ENCODE data around the gene P2RX4. TPM values are rescaled to one million over a fixed set of nuclear protein-coding genes. Genes with fewer than 3 reads are reported as not detected.
A peak's percentile ranks its signal among the peaks of the same experiment; 100 is the strongest.

Gene P2RX4
- total RNA-seq, 2 experiments from 2014 or later: 14.2 to 18.0 TPM

DNA sequence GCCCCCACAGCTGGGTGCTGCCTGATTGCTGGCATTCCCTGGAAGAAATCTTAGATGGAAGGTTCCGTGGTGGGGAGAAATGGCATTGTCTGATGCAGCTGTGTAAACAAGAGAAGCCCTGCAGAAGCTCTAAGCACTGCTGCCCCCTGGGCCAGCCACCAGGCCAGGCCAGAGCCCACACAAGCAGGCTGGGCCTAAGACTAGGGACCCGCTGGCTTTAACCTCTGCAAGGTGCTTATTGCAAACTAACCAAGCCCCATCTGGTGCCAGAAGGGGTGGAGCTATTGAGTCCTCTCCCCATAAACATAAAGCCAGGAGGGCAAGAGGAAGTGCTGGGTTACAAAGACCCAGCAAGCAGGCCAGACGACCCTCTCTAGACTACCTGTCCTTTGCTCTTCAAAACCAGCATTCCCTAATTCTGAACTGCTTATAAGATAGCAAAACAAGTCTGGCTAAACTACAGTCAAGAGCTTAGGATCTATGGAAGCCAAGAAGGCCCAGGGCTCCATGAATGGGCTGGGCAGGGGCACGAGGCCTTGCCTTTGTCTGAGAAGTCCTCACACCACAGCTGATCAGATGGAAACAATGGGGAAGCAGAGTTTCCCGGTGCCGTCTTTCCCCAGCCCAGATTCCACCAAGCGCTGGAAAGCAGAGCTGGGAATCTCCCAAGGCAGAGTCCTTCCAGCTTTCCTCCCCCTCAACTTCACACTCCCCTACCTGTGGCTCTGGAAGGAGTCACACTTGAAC is 28.8 kb downstream of the P2RX4 start:
- DNase-seq: no peak
- no peak overlapping the region for H3K4me3 Mint-ChIP-seq
- peaks cover 24% of the 10 kb centered on the region for H3K36me3 Mint-ChIP-seq (ENCODE audit: low read depth)
- intact Hi-C loops (cut with micrococcal nuclease): no loop called here
- CTCF ChIA-PET: interaction anchor here (0.6 to 2.2 kb wide), 7 partner anchors 8 to 295 kb away, joined by 3 to 8 read pairs (median 5); no protein-coding TSS in a partner anchor
- H3K27me3 Mint-ChIP-seq (ENCODE audit: low read depth): no peaks in the 10 kb centered on the region
- no peaks in the 10 kb centered on the region for H3K9me3 Mint-ChIP-seq
- peak overlapping the region; percentile 41 for H3K27ac Mint-ChIP-seq
- peaks cover 34% of the 10 kb centered on the region for H3K4me1 Mint-ChIP-seq (ENCODE audit: low read depth)

DNA sequence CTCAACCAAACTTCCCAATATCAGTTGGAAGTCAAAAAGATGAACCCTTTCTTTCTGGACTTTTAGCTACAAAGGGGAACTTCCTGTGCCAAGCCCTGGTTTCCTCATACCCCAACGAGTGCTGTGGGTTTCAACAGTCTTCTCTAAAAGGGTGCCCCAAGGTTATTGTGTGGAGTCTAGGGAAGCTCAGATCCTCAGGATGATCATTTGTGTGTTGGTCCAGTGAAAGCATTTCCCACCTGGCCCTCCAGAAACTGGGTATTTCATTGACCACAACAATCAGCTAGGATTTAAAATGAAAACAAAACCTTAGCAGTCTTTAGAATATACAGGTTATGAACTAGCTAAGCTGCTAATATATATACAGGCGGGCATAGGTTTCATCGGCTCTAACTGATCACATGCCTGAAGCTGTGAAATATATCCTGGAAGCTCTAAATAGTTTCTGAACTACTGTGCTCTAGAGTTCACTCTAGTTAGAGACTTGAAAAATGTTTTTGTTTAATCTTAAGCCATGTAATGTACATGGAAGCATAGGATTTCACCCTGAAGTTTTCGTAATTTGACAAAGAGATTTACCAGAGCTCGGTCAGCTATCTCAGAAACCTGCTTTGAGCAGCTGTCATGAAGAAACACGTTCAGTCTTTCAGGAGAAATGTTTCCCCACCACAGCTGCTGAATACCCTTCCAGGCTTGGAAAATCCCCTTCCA is 29.6 kb downstream of the P2RX4 start:
- CTCF ChIA-PET: interaction anchor here (0.6 to 2.2 kb wide), 11 partner anchors 9 to 235 kb away, joined by 3 to 8 read pairs (median 4); no protein-coding TSS in a partner anchor
- Mint-ChIP-seq H3K27ac (peak overlapping the region; percentile 41), H3K9me3 (no peaks in the 10 kb centered on the region), H3K36me3 (ENCODE audit: low read depth) (peaks cover 22% of the 10 kb centered on the region), H3K27me3 (ENCODE audit: low read depth) (no peaks in the 10 kb centered on the region), H3K4me1 (ENCODE audit: low read depth) (peaks cover 34% of the 10 kb centered on the region), H3K4me3 (no peak overlapping the region)
- DNase-seq: no peak
- intact Hi-C loops (cut with micrococcal nuclease): loop anchor here (1.0 kb wide), 1 partner anchor 57 kb away; the partner anchor contains the start of gene CAMKK2

DNA sequence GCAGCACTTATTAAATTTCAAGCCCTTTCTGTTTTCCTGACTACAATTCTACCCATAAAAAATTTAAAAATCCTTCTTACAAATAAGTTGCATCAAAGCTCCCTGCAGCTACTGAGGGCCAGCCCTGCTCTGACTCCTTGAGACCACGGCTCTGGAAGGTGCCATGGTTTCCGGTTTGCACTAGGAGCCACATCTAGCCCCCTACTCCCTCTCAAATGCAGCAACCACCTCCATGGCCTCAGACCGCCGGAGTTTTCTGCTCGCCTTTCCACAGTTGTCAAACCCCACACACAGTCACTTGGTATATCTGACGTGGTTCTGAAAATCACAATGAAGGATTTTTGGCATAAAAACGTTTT is 30.1 kb downstream of the P2RX4 start:
- CTCF ChIA-PET: interaction anchor here (0.6 to 2.2 kb wide), 8 partner anchors 9 to 235 kb away, joined by 3 to 8 read pairs (median 4); no protein-coding TSS in a partner anchor
- H3K4me1 Mint-ChIP-seq (ENCODE audit: low read depth): peaks cover 34% of the 10 kb centered on the region
- no peak for DNase-seq
- no peaks in the 10 kb centered on the region for H3K27me3 Mint-ChIP-seq (ENCODE audit: low read depth)
- H3K36me3 Mint-ChIP-seq (ENCODE audit: low read depth): peaks cover 18% of the 10 kb centered on the region
- peak overlapping the region; percentile 32 for H3K4me3 Mint-ChIP-seq
- intact Hi-C loops (cut with micrococcal nuclease): loop anchor here (1.0 kb wide), 1 partner anchor 56 kb away; the partner anchor contains the start of gene CAMKK2
- peak overlapping the region; percentile 66 for H3K27ac Mint-ChIP-seq
- H3K9me3 Mint-ChIP-seq: no peaks in the 10 kb centered on the region

DNA sequence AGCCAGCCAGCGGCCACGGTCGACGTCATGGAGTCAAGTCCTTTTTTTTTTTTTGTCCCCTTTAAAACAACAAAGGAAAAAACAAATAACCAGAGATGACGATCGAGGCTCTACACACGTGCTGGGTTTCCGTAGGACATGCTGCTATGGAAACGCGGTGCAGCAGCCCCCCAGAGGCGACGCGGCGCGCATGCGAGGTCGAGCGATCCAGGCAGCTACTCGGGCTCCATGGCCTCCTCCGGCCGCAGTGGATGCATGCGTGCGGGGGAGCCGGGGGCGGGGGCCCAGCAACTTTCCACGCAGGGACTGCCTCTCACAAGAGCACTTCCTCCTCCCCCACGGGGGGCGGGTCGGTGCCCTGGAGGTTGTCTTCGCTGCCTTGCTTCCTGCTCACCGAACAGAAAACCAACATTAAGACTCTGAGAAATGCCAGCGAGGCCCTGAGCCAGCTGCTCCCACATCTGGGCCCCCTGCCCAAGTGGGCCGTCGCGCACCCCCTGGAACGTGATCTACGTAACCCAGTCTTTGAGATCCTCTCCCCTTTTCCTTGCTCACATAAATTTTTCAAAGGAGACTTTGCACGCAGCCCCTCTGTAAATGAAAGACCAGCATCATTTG is 30.7 kb downstream of the P2RX4 start:
- peaks cover 34% of the 10 kb centered on the region for H3K4me1 Mint-ChIP-seq (ENCODE audit: low read depth)
- peak overlapping the region; percentile 32 for H3K4me3 Mint-ChIP-seq
- no peaks in the 10 kb centered on the region for H3K27me3 Mint-ChIP-seq (ENCODE audit: low read depth)
- peak overlapping the region; percentile 75 for H3K27ac Mint-ChIP-seq
- intact Hi-C loops (cut with micrococcal nuclease): loop anchor here (1.0 kb wide), 1 partner anchor 56 kb away; the partner anchor contains the start of gene CAMKK2
- DNase-seq: peak; percentile 84
- CTCF ChIA-PET: interaction anchor here (0.5 to 2.2 kb wide), 7 partner anchors 10 to 653 kb away, joined by 3 to 8 read pairs (median 3); no protein-coding TSS in a partner anchor
- H3K9me3 Mint-ChIP-seq: no peaks in the 10 kb centered on the region
- peaks cover 20% of the 10 kb centered on the region for H3K36me3 Mint-ChIP-seq (ENCODE audit: low read depth)

DNA sequence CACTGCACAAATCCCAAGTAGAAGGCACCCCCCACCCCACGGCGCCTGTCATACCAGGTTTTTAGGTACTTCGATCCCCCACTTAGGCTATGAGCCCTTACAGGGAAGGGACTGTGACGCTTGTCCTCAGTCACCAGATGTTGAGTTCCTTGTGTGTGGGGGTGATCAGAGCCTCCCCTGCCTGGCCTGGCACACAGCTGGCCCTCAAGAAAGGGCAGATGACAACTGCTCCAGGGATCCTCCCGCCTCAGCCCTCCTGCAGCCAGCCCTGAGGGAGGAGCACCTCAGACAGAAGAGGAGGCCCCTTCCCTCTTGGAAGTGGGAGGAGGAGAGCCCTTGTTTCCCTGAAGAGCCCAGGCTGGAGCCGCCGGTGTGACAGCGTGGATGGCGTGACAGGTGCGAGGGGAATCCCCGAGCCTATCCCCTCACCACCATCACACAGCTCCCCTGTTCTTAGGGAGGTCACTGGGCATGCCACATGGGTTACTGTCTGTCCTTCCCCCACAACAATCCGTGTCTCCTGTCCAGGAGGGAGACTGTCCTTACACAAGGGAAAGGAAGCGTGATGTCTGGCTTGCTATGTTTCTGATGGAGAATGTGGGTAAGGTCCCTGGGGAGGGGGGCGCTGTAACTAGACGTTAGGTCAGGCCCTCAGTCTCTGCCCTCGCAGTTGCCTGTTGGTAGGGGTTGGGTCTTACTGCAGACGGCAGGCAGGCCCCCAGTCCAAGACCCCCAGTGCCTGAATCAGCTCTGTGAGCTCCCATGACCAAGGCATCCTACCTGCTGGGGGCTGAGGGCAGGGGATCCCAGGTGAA is 31.4 kb downstream of the P2RX4 start:
- H3K27me3 Mint-ChIP-seq (ENCODE audit: low read depth): no peaks in the 10 kb centered on the region
- intact Hi-C loops (cut with micrococcal nuclease): no loop called here
- CTCF ChIA-PET: interaction anchor here (0.5 to 1.0 kb wide), 3 partner anchors 11 to 654 kb away, joined by 3 to 4 read pairs (median 3); no protein-coding TSS in a partner anchor
- no peaks in the 10 kb centered on the region for H3K9me3 Mint-ChIP-seq
- H3K27ac Mint-ChIP-seq: peak overlapping the region; percentile 75
- peaks cover 18% of the 10 kb centered on the region for H3K36me3 Mint-ChIP-seq (ENCODE audit: low read depth)
- no peak for DNase-seq
- peak overlapping the region; percentile 32 for H3K4me3 Mint-ChIP-seq
- H3K4me1 Mint-ChIP-seq (ENCODE audit: low read depth): peaks cover 34% of the 10 kb centered on the region

DNA sequence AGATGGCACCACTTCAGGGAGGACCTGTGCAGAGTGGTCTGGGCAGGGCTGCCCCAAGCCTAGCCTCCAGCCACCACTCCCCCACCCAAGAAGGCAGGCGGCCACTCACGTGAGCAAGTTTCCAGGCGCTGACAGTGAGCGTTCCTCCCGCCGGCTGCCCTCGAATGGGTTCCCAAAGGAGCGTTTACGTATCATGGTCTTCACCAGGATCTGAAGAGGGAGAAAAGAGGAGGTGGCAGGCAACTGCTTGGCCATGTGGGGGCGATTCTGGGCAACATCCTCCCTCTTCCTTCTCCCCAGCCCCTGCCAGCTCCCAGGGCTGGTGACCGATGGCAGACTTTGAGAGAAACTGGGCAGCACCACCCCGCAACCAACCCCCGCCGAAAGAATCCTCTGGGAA is 35.1 kb downstream of the P2RX4 start:
- H3K27me3 Mint-ChIP-seq (ENCODE audit: low read depth): no peaks in the 10 kb centered on the region
- peaks cover 23% of the 10 kb centered on the region for H3K36me3 Mint-ChIP-seq (ENCODE audit: low read depth)
- CTCF ChIA-PET: interaction anchor here (1.0 kb wide), 1 partner anchor 15 kb away, joined by 4 read pairs; no protein-coding TSS in a partner anchor
- H3K4me1 Mint-ChIP-seq (ENCODE audit: low read depth): peaks cover 22% of the 10 kb centered on the region
- no peak for DNase-seq
- intact Hi-C loops (cut with micrococcal nuclease): no loop called here
- no peaks in the 10 kb centered on the region for H3K9me3 Mint-ChIP-seq
- no peak overlapping the region for H3K4me3 Mint-ChIP-seq
- H3K27ac Mint-ChIP-seq: no peak overlapping the region

DNA sequence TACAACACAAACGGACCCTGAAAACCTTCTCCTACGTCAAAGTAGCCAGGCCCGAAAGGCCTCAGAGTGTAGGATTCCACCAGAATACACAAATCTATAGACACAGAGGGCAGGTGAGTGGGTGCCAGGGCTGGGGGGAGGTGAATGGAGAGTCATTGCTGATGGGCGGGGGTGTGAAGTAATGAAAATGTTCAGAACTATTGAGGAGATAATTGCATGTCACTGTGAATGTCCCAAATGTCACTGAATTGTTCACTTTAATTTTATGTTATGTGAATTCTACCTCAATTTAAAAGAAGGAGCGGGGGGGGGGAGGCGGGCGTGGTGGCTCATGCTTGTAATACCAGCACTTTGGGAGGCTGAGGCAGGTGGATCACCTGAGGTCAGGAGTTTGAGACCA is 36.0 kb downstream of the P2RX4 start:
- Mint-ChIP-seq H3K27me3 (ENCODE audit: low read depth) (no peaks in the 10 kb centered on the region), H3K4me3 (no peak overlapping the region), H3K36me3 (ENCODE audit: low read depth) (peaks cover 19% of the 10 kb centered on the region), H3K9me3 (no peaks in the 10 kb centered on the region), H3K4me1 (ENCODE audit: low read depth) (peaks cover 12% of the 10 kb centered on the region), H3K27ac (no peak overlapping the region)
- intact Hi-C loops (cut with micrococcal nuclease): no loop called here
- DNase-seq: no peak
- CTCF ChIA-PET: no interaction called here

DNA sequence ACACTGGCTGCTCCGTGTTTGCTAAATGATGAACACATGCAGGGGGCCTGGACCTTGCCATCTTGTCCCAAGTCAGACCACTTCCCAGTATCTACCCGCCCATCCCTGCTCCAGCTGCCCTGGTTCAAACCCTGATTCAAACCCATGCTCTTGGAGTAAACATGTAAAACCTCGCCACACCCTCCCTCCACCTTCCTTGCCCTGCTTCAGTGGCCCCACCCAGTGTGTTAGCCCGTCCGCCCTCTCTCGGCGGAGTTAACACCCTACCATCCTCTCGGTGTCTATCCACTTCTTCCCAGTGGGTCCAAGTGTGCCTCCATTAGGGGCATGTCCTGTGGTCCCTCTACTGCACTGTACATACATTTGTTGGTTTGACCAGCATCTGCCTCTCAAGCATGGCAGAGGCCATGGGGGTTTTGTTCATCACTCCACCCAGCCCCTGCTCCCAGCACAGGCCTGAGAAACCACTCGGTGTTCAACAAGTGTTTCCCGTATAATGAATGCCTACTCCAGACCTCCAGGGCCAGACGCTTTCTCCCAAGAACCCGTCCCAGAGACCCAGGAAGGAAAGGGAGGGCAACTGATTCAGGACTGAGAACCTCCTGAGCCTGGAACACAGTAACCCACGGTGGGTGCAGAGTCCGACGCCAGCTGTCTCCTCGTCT is 37.1 kb downstream of the P2RX4 start:
- CTCF ChIA-PET: no interaction called here
- no peak overlapping the region for H3K27ac Mint-ChIP-seq
- intact Hi-C loops (cut with micrococcal nuclease): no loop called here
- DNase-seq: no peak
- no peaks in the 10 kb centered on the region for H3K27me3 Mint-ChIP-seq (ENCODE audit: low read depth)
- no peaks in the 10 kb centered on the region for H3K9me3 Mint-ChIP-seq
- peaks cover 2% of the 10 kb centered on the region for H3K4me1 Mint-ChIP-seq (ENCODE audit: low read depth)
- H3K4me3 Mint-ChIP-seq: no peak overlapping the region
- peaks cover 23% of the 10 kb centered on the region for H3K36me3 Mint-ChIP-seq (ENCODE audit: low read depth)

DNA sequence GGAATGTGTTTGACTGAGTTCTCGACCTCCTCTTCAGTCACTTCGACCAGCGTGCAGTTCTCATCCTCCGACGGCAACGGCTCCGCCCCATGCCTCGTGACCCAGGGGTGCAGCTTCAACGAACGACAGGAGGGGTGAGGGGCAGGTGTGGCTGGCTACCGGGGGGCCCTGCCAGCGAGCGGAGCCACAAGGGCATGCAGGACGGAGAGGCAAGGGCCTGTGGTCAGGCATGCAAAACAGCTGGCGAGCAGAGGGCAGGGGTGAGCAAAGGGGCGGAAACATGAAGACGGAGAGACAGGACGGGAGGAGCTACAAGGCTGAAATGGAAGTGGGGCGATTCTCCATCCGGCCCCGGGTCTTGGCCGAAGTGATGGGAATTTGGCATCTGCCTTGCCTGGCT is 38.7 kb downstream of the P2RX4 start:
- Mint-ChIP-seq H3K9me3 (no peaks in the 10 kb centered on the region), H3K4me3 (no peak overlapping the region), H3K4me1 (ENCODE audit: low read depth) (peaks cover 5% of the 10 kb centered on the region), H3K36me3 (ENCODE audit: low read depth) (peaks cover 36% of the 10 kb centered on the region), H3K27ac (no peak overlapping the region), H3K27me3 (ENCODE audit: low read depth) (no peaks in the 10 kb centered on the region)
- intact Hi-C loops (cut with micrococcal nuclease): no loop called here
- CTCF ChIA-PET: no interaction called here
- DNase-seq: no peak

DNA sequence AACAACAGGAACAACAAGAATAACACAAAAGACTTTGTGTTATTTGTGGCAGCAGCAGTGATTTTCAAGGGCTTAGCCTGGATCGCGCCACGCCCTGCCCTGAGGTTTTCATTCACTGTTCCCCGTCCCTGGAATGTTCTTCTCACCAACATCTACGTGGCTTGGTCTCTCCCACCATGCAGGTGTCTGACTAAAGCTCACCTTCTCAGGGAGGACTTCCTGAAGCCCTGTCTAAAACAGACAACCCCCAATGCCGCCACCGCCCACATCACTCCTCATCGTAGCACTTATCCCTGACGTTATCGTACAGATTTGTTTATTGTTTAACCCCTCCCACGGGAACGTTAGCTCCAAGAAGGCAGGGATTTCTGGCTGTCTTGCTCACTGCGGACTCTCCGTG is 40.4 kb downstream of the P2RX4 start:
- Mint-ChIP-seq H3K36me3 (ENCODE audit: low read depth) (peaks cover 51% of the 10 kb centered on the region), H3K4me3 (no peak overlapping the region), H3K9me3 (no peaks in the 10 kb centered on the region), H3K4me1 (ENCODE audit: low read depth) (peaks cover 8% of the 10 kb centered on the region), H3K27ac (no peak overlapping the region), H3K27me3 (ENCODE audit: low read depth) (no peaks in the 10 kb centered on the region)
- CTCF ChIA-PET: no interaction called here
- no peak for DNase-seq
- intact Hi-C loops (cut with micrococcal nuclease): no loop called here

DNA sequence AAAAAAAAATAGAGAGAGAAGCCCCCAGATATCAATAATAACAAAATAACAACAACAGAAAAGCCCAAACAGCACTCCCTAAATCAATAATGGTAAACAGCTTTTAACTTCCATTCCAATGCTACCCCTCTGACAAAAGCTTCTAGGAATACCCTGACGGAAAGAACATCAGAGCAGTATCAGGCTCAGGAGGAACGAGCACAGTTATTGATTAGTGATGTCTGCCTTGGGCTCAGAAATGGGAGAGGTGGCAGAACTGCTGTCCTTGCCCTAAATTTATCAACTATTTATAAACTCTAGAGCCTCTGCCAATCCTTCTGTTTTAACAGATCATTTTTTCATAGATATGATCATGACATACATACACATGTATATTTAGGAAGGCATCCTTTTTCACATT is 41.9 kb downstream of the P2RX4 start:
- Mint-ChIP-seq H3K4me3 (no peak overlapping the region), H3K36me3 (ENCODE audit: low read depth) (peaks cover 54% of the 10 kb centered on the region), H3K27me3 (ENCODE audit: low read depth) (no peaks in the 10 kb centered on the region), H3K27ac (no peak overlapping the region), H3K9me3 (no peaks in the 10 kb centered on the region), H3K4me1 (ENCODE audit: low read depth) (peaks cover 8% of the 10 kb centered on the region)
- intact Hi-C loops (cut with micrococcal nuclease): no loop called here
- no peak for DNase-seq
- CTCF ChIA-PET: no interaction called here

All from activated naive CD4-positive, alpha-beta T cell treated with anti-CD3 and anti-CD28 coated beads for 36 hours (primary cell).